ENCODE data around the gene SCCPDH. TPM values are rescaled to one million over a fixed set of nuclear protein-coding genes. Genes with fewer than 3 reads are reported as not detected.

Gene SCCPDH
- total and polyA plus RNA-seq, 4 donors = 52.1 to 84.3 (median 78.5) TPM

DNA sequence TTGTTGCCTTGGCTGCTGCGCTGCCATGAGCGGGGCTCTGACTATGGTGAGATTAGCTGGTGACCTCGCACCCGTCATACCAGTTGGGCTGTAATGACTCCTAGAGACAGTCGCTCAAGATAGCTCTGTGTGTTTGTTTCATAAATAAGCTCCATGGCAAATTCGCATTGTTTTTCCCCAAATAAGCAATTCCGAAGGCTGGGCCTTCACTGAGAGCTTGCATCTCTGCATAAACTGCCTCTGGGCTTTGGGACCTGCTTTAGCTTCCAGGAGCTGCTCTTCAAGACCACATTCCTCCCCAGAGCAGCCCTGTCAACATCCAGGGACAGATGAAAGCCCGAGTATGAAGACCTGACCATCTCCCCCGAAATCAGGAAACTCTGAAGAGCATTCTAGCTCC, 40.7 kb upstream of the SCCPDH start:
- Histone ChIP-seq H3K27ac (ENCODE audit: low read depth in 1 of 2, low read length in 2 of 2) (no peak overlapping the region), H3K4me3 (ENCODE audit: low read depth in 1 of 3, low read length in 3 of 3) (no peak overlapping the region), H3K9ac (ENCODE audit: low read depth in 1 of 2, low read length in 2 of 2) (no peak overlapping the region), H3K9me3 (ENCODE audit: control insufficient read depth in 4 of 4, low read length in 3 of 4) (no peaks in the 10 kb centered on the region), H3K36me3 (ENCODE audit: control insufficient read depth in 4 of 4, insufficient read depth in 3 of 4, low read depth in 1 of 4, low read length in 3 of 4) (no peaks in the 10 kb centered on the region), H3K27me3 (ENCODE audit: control insufficient read depth in 4 of 4, insufficient read depth in 4 of 4, low read length in 3 of 4) (no peaks in the 10 kb centered on the region), H3K4me1 (ENCODE audit: control insufficient read depth in 4 of 4, insufficient read depth in 4 of 4, low read length in 3 of 4) (no peaks in the 10 kb centered on the region)
- TF ChIP-seq RAD21 (IDR thresholded peaks at IDR 0.05) (no peak), FOXA2 (IDR thresholded peaks at IDR 0.05) (no peak), FOXA1 (IDR thresholded peaks at IDR 0.05) (no peak)
- DNase-seq (ENCODE audit: low spot score) = no peak
- 96% methylated on average over 9 of the region's 9 CpGs for WGBS

GRCh38 chr1:246687002-246687401, 37.2 kb upstream of the SCCPDH start:
- TF ChIP-seq GABPA (IDR thresholded peaks at IDR 0.05 in 1 of 2, conservative IDR thresholded peaks at IDR 0.05 in 1 of 2) = no peak
- no peak for TF ChIP-seq SP1 (IDR thresholded peaks at IDR 0.05)
- TF ChIP-seq, protein P1, sequence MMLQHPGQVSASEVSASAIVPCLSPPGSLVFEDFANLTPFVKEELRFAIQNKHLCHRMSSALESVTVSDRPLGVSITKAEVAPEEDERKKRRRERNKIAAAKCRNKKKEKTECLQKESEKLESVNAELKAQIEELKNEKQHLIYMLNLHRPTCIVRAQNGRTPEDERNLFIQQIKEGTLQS (IDR thresholded peaks at IDR 0.05) = no peak
- TF ChIP-seq RXRA (IDR thresholded peaks at IDR 0.05) = no peak
- no peak for TF ChIP-seq NR2F2 (IDR thresholded peaks at IDR 0.05)
- TF ChIP-seq JUND (IDR thresholded peaks at IDR 0.05) = no peak
- no peak for TF ChIP-seq HNF4G (IDR thresholded peaks at IDR 0.05)
- no peak for TF ChIP-seq YY1 (IDR thresholded peaks at IDR 0.05)
- TF ChIP-seq FOXA1 (IDR thresholded peaks at IDR 0.05) = no peak
- TF ChIP-seq, protein P2, sequence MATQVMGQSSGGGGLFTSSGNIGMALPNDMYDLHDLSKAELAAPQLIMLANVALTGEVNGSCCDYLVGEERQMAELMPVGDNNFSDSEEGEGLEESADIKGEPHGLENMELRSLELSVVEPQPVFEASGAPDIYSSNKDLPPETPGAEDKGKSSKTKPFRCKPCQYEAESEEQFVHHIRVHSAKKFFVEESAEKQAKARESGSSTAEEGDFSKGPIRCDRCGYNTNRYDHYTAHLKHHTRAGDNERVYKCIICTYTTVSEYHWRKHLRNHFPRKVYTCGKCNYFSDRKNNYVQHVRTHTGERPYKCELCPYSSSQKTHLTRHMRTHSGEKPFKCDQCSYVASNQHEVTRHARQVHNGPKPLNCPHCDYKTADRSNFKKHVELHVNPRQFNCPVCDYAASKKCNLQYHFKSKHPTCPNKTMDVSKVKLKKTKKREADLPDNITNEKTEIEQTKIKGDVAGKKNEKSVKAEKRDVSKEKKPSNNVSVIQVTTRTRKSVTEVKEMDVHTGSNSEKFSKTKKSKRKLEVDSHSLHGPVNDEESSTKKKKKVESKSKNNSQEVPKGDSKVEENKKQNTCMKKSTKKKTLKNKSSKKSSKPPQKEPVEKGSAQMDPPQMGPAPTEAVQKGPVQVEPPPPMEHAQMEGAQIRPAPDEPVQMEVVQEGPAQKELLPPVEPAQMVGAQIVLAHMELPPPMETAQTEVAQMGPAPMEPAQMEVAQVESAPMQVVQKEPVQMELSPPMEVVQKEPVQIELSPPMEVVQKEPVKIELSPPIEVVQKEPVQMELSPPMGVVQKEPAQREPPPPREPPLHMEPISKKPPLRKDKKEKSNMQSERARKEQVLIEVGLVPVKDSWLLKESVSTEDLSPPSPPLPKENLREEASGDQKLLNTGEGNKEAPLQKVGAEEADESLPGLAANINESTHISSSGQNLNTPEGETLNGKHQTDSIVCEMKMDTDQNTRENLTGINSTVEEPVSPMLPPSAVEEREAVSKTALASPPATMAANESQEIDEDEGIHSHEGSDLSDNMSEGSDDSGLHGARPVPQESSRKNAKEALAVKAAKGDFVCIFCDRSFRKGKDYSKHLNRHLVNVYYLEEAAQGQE (IDR thresholded peaks at IDR 0.05) = no peak
- TF ChIP-seq HNF4A (conservative IDR thresholded peaks at IDR 0.05) = no peak
- no peak for TF ChIP-seq MAX (IDR thresholded peaks at IDR 0.05)
- no peak for TF ChIP-seq EGR1 (IDR thresholded peaks at IDR 0.05; ENCODE audit: low read depth in 2 of 2)
- TF ChIP-seq TAF1 (conservative IDR thresholded peaks at IDR 0.05) = no peak
- no peak for TF ChIP-seq RAD21 (IDR thresholded peaks at IDR 0.05)
- no peak for TF ChIP-seq FOXA2 (IDR thresholded peaks at IDR 0.05)
- TF ChIP-seq, protein P3, sequence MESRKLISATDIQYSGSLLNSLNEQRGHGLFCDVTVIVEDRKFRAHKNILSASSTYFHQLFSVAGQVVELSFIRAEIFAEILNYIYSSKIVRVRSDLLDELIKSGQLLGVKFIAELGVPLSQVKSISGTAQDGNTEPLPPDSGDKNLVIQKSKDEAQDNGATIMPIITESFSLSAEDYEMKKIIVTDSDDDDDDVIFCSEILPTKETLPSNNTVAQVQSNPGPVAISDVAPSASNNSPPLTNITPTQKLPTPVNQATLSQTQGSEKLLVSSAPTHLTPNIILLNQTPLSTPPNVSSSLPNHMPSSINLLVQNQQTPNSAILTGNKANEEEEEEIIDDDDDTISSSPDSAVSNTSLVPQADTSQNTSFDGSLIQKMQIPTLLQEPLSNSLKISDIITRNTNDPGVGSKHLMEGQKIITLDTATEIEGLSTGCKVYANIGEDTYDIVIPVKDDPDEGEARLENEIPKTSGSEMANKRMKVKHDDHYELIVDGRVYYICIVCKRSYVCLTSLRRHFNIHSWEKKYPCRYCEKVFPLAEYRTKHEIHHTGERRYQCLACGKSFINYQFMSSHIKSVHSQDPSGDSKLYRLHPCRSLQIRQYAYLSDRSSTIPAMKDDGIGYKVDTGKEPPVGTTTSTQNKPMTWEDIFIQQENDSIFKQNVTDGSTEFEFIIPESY (IDR thresholded peaks at IDR 0.05) = no peak
- no peak overlapping the region for H3K27ac ChIP-seq (ENCODE audit: low read depth in 1 of 2, low read length in 2 of 2)
- no peak overlapping the region for H3K4me3 ChIP-seq (ENCODE audit: low read depth in 1 of 3, low read length in 3 of 3)
- no peak overlapping the region for H3K9ac ChIP-seq (ENCODE audit: low read depth in 1 of 2, low read length in 2 of 2)
- DNase-seq (ENCODE audit: low spot score) = no peak
- H3K36me3 ChIP-seq (ENCODE audit: control insufficient read depth in 4 of 4, insufficient read depth in 3 of 4, low read depth in 1 of 4, low read length in 3 of 4) = no peaks in the 10 kb centered on the region
- 84% methylated on average over 14 of the region's 14 CpGs for WGBS
- peaks cover 0 to 7% (median 5%) of the 10 kb centered on the region in 4 donors for H3K4me1 ChIP-seq (ENCODE audit: control insufficient read depth in 4 of 4, insufficient read depth in 4 of 4, low read length in 3 of 4)
- no peaks in the 10 kb centered on the region for H3K9me3 ChIP-seq (ENCODE audit: control insufficient read depth in 4 of 4, low read length in 3 of 4)
- H3K27me3 ChIP-seq (ENCODE audit: control insufficient read depth in 4 of 4, insufficient read depth in 4 of 4, low read length in 3 of 4) = no peaks in the 10 kb centered on the region

All from liver (tissue), 9 donors.